GM21526 (cell line): ENCODE measurements around the gene TMEM256.

Source experiments
- ATAC-seq: cut with Tn5 transposase; IDR thresholded peaks from one replicate; pipeline ENCODE4 v1.9.1; 2021; ENCODE audit warnings: moderate library complexity; ENCODE audit not compliant: unreplicated experiment, low FRiP score

Gene TMEM256

GRCh38 chr17:7409716-7410115, 5.8 kb upstream of the TMEM256 start:
- ATAC-seq = no peak

GRCh38 chr17:7408863-7409262, 5.0 kb upstream of the TMEM256 start:
- ATAC-seq = no peak

GRCh38 chr17:7408252-7408727, 4.4 kb upstream of the TMEM256 start:
- ATAC-seq = no peak

- no peak for ATAC-seq
These were observed 3.8 kb upstream of the TMEM256 start, which contains the start of gene NLGN2 for GRCh38 chr17:7407485-7408251. NLGN2 (plus strand) TSS chr17:7407845; CDS start chr17:7408256, 411 bp downstream.

- ATAC-seq = no peak
These were observed 3.2 kb upstream of the TMEM256 start for GRCh38 chr17:7407082-7407481.

GRCh38 chr17:7406235-7406825, 2.4 kb upstream of the TMEM256 start:
- no peak for ATAC-seq

GRCh38 chr17:7405350-7406234, 1.7 kb upstream of the TMEM256 start:
- ATAC-seq = no peak

- peak; percentile 18 for ATAC-seq
These were observed 946 bp upstream of the TMEM256 start for GRCh38 chr17:7404737-7405349.

- peak; percentile 17 for ATAC-seq
These were observed 245 bp downstream of the TMEM256 start for GRCh38 chr17:7403727-7403976.

GRCh38 chr17:7403043-7403726, 712 bp downstream of the TMEM256 start:
- ATAC-seq = no peak

GRCh38 chr17:7398612-7399011, 5.3 kb downstream of the TMEM256 start:
- no peak for ATAC-seq

GRCh38 chr17:7396147-7396546, 7.8 kb downstream of the TMEM256 start:
- no peak for ATAC-seq

- ATAC-seq = peak; percentile 68
These were observed 9.3 kb downstream of the TMEM256 start, which contains the start of gene PLSCR3 for GRCh38 chr17:7394452-7395191. PLSCR3 (minus strand) TSS chr17:7394525; CDS start chr17:7394110, 415 bp downstream.

- ATAC-seq = peak; percentile 31
These were observed 10.1 kb downstream of the TMEM256 start for GRCh38 chr17:7393613-7394451.

- no peak for ATAC-seq
These were observed 10.9 kb downstream of the TMEM256 start for GRCh38 chr17:7392696-7393612.

GRCh38 chr17:7391307-7391706, 12.6 kb downstream of the TMEM256 start:
- ATAC-seq = no peak
